HG02870 (cell line): Measurements from ENCODE around the gene MUC6.
A peak's percentile ranks its signal among the peaks of the same experiment; 100 is the strongest.

Experiments
- ATAC-seq: cut with Tn5 transposase; IDR thresholded peaks from one replicate; pipeline ENCODE4 v1.9.1; 2021; ENCODE audit warnings: mild to moderate bottlenecking, moderate library complexity; ENCODE audit not compliant: unreplicated experiment

MUC6 gene

DNA sequence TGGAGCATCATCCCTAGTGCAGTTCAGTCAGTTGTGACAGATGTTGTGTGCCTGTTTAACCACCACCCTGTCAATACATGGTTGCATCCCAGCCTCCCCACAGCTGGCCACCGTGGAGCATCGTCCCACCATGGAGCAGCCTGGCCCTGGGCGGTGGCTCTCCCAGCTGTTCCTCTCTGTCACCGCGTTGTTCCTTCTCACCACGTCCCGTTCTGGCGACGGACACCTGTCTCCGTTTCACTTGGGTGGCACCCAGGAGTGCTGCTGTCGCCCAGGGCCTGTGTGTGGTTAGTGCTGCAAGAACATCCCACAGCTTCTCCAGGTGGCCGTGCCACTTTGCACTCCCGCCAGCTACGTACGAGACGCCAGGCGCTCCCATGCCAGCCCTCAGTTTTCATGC, 26.5 kb downstream of the MUC6 start:
- no peak for ATAC-seq

DNA sequence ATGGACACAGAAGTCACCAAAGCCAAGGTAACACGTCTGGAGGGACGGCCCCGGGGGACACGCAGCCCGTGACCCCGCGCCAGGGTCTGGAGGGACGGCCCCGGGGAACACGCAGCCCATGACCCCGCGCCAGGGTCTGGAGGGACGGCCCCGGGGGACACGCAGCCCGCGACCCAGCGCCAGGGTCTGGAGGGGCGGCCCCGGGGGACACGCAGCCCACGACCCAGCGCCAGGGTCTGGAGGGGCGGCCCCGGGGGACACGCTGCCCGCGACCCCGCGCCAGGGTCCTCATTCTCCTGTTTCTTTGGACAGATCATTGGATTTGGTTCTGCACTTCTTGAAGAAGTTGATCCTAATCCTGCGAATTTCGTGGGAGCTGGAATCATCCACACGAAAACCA, 27.1 kb downstream of the MUC6 start:
- no peak for ATAC-seq

- no peak for ATAC-seq
Measured at GRCh38 chr11:1008803-1009145, 27.7 kb downstream of the MUC6 start.

DNA sequence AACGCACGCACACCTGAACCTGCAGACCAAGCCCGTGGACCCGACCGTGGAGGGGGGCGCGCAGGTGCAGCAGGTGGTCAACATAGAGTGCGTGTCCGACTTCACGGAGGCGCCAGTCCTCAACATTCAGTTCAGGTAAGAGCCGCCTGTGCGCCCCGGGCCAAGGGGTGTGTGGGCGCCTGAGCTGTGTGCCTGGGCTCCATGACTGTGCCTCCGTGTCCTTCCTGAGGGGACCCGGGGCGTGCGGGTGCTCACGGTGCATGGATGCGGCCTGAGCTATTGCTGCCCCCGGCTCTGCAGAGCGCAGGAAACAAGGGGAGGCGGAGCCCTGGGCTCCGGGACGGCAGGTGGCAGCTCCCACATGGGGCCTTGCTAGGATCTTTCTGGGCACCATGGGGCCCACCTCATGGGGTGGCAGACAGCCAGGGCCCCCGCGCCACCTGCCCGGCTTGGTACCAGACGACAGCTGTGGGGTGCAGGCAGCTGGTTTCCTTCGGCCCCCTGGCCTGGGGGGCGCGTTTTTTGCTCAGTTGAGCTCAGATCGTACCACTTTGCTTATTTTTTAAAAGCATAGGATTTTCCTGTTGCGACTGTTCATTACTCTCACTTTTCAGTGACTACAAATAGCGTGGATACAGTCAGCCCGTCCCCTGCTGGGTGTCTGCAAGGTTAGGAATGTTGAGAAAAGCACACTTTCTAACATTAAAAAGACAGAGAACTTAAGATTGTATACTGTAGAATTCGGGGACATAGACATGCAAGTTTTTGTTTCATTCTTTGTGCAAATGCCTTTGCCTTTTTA, 28.3 kb downstream of the MUC6 start:
- no peak for ATAC-seq

DNA sequence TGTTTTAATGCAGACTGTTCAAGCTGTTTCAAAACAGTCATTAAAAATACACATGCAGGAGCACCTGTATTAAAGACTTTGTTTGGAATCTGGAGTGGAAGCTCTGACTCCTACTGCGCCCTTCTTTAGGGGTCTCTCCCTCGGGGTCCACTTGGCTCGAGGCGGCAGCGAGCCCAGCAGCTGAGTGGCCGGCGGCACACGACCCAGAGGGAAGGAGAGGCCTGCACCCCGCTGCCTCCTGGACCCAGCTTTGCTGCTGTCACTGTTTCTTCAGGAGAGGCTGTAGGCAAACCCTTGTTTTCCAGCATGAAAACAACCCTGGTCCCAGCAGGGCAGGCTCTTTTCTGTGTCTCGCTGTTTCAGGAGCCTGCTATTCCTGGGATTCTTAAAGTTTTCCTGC, 29.2 kb downstream of the MUC6 start:
- ATAC-seq = no peak

DNA sequence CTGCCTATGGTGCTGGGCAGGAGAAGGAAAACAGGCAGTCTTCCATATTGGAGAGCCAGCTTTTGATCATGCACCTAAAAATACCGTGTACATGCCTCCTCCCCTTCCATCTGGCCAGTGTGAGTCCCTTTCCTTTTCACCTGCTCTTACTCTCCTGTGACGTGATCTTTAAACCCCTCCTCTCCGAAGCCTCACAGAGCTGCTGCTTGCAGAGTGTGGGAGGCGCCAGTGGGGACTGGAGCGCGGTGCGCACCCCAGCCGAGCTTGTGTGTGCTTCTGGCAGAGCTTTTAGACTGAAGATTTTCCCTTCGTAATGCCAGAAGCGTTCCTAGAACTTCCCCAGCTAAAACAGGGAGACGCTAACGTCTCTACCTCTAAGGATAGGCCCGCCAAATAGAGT, 29.8 kb downstream of the MUC6 start:
- ATAC-seq = no peak

- no peak for ATAC-seq
Measured at GRCh38 chr11:1005928-1006327, 30.6 kb downstream of the MUC6 start.

GRCh38 chr11:1003159-1003558, 33.4 kb downstream of the MUC6 start:
- no peak for ATAC-seq

GRCh38 chr11:1002406-1002984, 34.0 kb downstream of the MUC6 start:
- no peak for ATAC-seq

DNA sequence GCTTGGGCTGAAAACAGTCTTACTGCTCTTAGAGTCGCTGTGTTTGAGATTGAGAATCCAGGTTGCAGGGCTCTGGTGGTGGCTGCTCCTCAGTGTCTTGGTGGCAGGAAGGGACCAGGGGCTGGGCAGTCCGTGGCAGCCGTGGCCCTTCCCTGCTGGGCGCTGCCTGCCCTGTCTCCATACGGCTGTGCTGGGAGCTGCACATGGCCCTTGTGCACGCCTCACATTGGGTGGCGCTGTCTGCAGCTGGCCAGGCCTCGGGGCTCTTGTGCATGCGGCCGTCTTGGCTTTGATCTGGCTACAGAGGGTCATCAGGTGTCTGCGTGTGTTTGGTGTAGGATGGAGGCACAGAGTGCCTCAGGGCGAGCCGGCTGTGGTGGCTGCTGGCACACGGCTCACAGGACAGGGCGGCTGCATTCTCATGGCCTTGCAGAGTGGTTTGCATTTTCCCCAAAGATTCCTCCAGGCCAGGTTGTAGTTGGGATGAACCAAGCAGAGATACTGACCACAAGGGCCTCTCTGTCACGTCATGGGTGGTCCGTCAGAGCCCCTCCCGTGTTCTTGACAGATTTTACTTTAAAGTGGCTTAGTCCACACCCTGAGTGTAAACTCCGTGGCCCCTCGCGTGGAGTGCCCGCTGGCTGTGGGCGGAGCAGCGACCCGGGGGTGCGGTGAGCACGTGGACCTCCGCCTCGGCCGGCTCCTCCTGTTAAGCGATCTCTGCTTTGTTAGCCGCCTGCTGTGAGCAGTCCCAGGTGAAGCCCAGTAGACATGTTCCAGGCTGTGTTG, 34.7 kb downstream of the MUC6 start:
- no peak for ATAC-seq

DNA sequence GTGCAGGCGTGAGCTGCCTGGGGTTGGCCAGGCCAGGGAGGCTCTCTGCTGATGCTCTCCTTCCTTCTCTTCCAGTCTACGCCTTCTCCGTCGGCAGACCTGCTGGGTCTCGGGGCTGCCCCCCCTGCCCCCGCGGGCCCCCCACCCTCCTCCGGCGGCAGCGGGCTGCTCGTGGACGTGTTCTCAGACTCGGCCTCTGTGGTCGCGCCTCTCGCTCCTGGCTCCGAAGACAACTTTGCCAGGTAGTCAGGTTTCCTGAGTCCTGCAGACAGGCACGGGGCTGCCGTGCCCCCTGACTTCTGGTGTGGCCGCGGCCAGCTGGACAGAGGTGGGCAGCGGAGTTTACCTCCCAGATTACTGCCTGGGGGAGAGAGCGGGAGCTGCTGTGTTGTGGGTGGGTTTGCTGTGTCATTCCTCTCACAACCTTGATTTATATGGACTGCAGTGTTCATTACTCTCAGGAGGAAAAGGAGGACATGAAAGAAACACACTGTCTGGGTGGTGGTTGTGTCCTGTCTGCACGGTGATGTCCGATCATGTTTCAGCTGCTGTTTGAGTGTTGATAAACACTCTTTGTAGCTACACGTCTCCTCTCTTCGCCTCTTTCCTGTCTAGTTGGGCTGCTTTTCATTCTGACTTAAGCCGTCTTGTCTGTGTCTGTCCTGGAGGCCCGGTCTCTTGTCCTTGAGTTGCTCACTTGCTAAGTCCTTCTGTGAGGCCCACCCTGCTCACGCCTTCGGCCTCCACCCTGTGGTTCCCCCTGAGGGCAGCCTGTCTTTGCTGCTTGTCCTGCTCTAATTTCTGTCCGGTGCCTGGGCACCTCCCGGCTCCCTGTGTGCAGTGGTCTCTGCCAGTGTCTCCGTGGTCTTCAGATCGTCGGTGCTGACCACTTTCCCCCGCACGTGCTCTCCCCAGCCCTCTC, 35.9 kb downstream of the MUC6 start:
- ATAC-seq = no peak

DNA sequence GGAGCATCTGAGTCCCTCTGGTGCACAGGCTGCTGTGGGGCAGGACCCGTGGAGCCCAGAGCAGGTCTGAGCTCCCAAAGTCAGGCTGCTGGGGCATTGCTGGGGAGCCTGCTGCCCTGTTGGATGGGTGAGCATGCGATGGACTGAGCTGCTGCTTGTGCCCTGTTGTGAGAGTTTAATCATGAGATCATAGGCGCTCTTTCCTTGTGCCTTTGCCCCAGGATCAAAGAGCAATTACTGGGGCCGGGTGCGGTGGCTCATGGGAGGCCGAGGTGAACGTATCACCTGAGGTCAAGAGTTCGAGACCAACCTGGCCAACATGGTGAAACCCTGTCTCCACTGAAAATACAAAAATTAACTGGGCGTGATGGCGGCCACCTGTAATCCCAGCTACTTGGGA, 37.5 kb downstream of the MUC6 start:
- ATAC-seq = no peak

GRCh38 chr11:997907-998306, 38.6 kb downstream of the MUC6 start:
- ATAC-seq = no peak

DNA sequence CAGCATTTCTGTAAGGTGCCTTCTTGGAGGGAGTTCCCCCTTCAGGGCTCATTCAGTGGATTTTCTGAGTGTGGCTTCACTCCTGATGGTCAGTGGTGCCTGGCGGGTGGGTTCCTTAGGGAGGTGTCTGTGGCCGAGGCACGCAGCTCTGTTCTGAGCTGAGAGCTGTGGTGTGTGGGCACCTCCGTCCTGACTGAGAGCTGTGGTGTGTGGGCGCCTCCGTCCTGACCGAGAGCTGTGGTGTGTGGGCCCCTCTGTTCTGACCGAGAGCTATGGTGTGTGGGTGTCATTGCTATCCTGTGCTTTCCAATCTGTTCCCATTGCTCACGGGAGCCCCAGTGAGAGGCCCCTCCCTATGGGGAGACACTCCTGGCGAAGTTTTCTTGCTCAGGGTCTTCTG, 39.8 kb downstream of the MUC6 start:
- no peak for ATAC-seq

- ATAC-seq = peak; percentile 61
Measured at GRCh38 chr11:995752-996420, 40.6 kb downstream of the MUC6 start.

DNA sequence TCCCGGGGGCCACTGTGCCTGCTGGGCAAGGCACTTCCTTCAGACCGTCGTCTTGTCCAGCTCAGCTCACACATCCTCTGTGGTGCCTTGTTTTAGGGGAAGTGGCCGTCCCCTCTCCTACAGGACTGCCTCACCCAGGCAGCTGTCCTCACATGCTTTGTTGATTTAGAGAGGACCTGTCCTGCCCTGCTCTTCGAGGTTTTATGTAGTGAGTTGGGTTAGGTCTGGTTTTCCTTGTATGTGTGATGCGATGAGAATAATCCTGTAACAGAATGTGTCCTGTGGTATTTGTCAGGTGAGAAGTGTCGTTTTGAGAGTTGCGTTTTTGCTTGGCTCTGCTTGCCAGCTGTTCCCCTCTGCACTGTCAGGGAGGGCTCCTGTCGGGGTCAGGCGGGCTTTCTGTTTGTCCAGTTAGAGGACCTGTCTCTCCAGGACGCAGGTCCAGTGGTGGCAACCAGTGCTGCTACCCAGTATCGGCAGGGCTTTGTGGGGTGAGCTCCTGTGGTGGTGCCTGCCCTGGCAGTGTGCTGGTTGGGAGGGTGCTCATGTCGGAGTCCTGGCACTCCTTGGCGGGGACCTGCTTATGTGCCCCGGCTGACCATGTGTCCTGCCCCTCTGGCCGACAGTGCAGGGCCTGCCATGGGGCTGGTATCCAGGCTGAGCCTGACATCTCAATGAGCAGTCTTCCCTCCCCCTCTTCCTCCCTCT, 41.3 kb downstream of the MUC6 start:
- ATAC-seq = no peak

- ATAC-seq = no peak
Measured at GRCh38 chr11:993632-994167, 42.8 kb downstream of the MUC6 start.

DNA sequence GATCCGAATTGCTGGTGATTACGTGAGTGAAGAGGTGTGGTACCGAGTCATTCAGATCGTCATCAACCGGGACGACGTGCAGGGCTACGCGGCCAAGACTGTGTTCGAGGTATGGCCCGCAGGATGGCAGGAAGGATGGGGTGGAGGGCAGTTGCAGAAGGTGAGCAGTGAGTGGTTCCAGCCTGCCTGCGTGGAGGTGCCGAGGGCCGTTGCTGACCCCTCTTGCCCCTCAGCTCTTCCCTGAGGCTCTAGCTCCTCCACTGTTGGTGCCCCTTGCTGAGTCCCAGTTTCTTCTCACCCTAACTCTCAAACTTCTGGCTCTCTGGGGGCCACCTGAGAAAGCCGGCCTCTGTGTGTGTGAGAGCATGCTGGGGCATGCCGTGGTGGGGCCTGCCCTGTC, 43.9 kb downstream of the MUC6 start:
- ATAC-seq = no peak

GRCh38 chr11:991711-992307, 44.7 kb downstream of the MUC6 start:
- ATAC-seq = no peak
